Activated T-cell treated with anti-CD3 and anti-CD28 coated beads, Interleukin-2, amount 50 U/mL, for 4 hours (primary cell): ENCODE measurements around the gene EPHB2. TPM values are rescaled to one million over a fixed set of nuclear protein-coding genes. Genes with fewer than 3 reads are reported as not detected.
"Not testable (repeated sequence)": the region's sequence is repeated elsewhere in the genome, so short reads cannot be mapped to it uniquely, and the experiment has no call there.

Experiments used
- ATAC-seq, 2 donors: fragments of 200-7000 bp; cut with Tn5 transposase; one replicate each; pipeline ENCODE4 v1.10.0; 2021
- DNase-seq: peaks from one replicate; pipeline ENCODE4 v3.0.0-alpha.2; 2020
- H3K27me3 Mint-ChIP-seq: one replicate; pipeline ENCODE4 v1.8.0; 2021; ENCODE audit warnings: low read depth, mixed read lengths
- H3K36me3 Mint-ChIP-seq: one replicate; pipeline ENCODE4 v1.8.0; 2022; ENCODE audit warnings: mixed read lengths; ENCODE audit not compliant: insufficient read depth
- H3K4me1 Mint-ChIP-seq: one replicate; pipeline ENCODE4 v1.8.0; 2021; ENCODE audit warnings: low read depth, mixed read lengths
- H3K4me3 Mint-ChIP-seq: one replicate; pipeline ENCODE4 v1.8.0; 2021; ENCODE audit warnings: mild to moderate bottlenecking, moderate library complexity, mixed read lengths
- H3K9me3 Mint-ChIP-seq: one replicate; pipeline ENCODE4 v1.8.0; 2021; ENCODE audit warnings: mixed read lengths
- total RNA-seq, 3 donors: library from RNA; stranded (reverse); gene quantifications; one replicate each; pipeline ENCODE4 v1.2.1, GENCODE V29; 2021

The EPHB2 gene
- total RNA-seq, 3 donors from 2014 or later = 0.15 to 0.68 (median 0.16) TPM

DNA sequence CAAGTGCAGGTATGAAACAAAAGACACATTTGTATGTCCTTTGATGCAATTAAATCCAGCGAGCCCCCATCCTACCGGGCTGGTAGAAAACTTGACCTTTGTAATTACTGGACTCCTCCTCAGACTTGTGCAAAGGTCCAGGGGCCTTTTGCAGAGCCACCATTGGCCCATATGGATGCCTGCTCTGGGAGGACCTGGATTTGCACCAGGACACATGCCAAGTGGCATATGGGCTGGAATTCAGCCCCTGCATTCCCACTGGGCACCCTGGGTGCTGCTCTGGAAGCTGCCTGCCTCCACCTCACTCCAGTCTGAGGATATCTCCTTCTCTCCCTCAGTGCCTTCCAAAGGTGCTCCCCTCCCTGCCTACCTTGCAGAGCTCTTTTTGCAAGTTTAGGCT is 226.0 kb downstream of the EPHB2 start:
- H3K4me1 Mint-ChIP-seq = no peaks in the 10 kb centered on the region
- peaks cover 12% of the 10 kb centered on the region for H3K9me3 Mint-ChIP-seq
- H3K27me3 Mint-ChIP-seq = peaks cover 14% of the 10 kb centered on the region
- H3K36me3 Mint-ChIP-seq = no peaks in the 10 kb centered on the region
- no peak for DNase-seq
- no peak for ATAC-seq
- H3K4me3 Mint-ChIP-seq = no peak overlapping the region

DNA sequence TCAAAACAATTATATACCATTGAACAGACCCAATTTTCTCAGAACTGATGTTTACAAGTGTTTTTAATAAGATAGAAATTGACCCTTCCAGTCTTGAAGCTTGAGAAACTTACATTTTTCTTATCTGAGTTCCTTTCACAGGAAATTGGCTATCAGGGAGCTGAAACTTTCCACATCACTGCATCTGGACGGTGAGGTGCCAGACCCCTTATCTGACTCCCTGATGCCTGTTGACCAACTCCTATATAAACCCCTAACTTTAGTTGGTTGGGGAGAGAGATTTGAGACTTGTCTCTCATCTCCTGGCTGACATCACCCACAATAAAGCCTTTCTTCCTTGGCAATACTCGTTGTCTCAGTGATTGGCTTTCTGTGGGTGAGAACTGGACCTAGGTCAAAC is 230.6 kb downstream of the EPHB2 start:
- Mint-ChIP-seq H3K36me3 (no peaks in the 10 kb centered on the region), H3K9me3 (peaks cover 12% of the 10 kb centered on the region), H3K4me3 (no peak overlapping the region), H3K27me3 (peaks cover 20% of the 10 kb centered on the region), H3K4me1 (no peaks in the 10 kb centered on the region)
- no peak for DNase-seq
- ATAC-seq = no peak

DNA sequence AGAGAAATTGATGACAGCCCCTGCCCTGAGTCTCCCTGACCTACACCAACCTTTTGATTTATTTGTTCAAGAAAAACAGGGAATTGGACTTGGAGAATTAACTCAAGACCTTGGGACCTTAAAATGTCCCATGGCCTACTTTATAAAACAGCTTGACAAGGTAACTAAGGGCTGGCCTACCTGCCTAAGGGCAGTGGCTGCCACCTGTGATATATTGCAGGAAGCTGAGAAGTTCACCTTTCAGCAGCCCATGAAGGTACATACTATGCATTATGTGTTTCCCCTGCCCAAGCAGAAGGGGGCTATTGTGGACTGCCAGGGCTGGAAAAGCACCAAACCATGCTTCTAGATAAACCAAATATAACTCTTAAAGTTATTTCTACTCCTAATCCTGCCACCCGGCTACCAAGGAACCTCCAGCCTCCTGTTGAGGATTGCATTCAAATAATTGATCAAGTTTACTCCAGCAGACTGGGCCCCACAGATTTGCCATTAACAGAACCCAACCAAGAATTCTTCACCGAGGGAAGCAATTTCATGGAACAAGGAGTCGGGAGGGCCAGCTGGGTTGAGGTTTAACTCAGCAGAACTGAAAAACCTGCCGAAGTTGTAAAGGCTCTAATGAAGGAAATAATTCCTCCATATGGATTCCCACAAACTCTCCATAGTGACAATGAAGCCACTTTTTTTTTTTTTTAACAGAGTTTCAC is 233.9 kb downstream of the EPHB2 start:
- peaks cover 12% of the 10 kb centered on the region for H3K9me3 Mint-ChIP-seq
- no peak for DNase-seq
- peaks cover 31% of the 10 kb centered on the region for H3K27me3 Mint-ChIP-seq
- no peaks in the 10 kb centered on the region for H3K36me3 Mint-ChIP-seq
- H3K4me1 Mint-ChIP-seq = no peaks in the 10 kb centered on the region
- ATAC-seq = no peak
- H3K4me3 Mint-ChIP-seq = no peak overlapping the region

DNA sequence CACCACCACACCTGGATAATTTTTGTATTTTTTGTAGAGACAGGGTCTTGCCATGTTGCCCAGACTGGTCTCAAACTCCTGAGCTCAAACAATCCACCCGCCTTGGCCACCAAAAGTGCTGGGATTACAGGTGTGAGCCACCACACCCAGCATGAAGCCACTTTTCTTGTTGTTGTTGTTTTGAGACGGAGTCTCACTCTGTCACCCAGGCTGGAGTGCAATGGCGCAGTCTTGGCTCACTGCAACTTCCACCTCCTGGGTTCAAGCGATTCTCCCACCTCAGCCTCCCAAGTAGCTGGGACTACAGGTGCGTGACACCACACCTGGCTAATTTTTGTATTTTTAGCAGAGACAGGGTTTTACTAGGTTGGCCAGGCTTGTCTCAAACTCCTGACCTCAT is 234.5 kb downstream of the EPHB2 start:
- not testable (repeated sequence) for H3K4me1 Mint-ChIP-seq, ATAC-seq, DNase-seq, H3K4me3 Mint-ChIP-seq, H3K36me3 Mint-ChIP-seq
- Mint-ChIP-seq H3K27me3 (peaks cover 32% of the 10 kb centered on the region), H3K9me3 (peaks cover 12% of the 10 kb centered on the region)

DNA sequence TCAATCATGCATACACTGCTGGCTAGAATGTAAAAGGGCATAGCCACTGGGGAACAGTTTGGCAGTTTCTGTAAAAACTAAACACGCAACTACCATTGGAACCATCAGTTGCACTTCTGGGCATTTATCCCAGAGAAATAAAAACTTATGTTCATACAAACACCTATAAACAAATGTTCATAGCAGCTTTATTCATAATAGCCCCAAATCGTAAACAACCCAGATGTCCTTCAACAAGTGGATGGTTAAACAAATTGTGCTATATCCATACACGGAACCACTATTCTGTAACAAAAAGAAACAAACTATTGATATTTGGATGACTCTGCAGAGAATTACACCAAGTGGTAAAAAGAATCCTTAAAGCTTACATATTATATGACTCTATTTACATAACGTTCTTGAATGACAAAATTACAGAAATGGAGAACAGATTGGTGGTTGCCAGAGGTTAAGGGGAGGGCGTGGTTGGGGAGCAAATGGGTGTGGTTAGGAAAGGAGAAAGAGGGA is 239.2 kb downstream of the EPHB2 start:
- DNase-seq (no peak), ATAC-seq (no peak)
- H3K27me3 Mint-ChIP-seq = peaks cover 49% of the 10 kb centered on the region
- no peaks in the 10 kb centered on the region for H3K4me1 Mint-ChIP-seq
- H3K4me3 Mint-ChIP-seq = no peak overlapping the region
- no peaks in the 10 kb centered on the region for H3K36me3 Mint-ChIP-seq
- H3K9me3 Mint-ChIP-seq = no peaks in the 10 kb centered on the region

DNA sequence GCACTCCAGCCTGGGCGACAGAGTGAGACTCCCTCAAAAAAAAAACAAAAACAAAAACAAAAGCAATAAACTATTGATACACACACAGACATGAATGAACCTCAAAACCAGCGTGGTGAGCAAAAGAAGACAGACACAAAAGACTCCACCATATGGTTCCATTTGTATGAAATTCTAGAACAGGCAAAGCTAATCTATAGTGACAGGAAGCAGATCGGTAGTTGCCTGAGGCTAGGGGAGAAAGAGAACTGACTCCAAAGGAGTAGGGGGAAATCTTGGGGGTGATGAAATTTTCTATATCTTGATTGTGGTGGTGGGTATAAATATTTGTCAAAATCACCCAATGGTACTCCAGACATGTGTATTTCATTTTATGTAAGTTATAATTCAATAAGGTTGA is 241.2 kb downstream of the EPHB2 start:
- no peaks in the 10 kb centered on the region for H3K36me3 Mint-ChIP-seq
- peaks cover 45% of the 10 kb centered on the region for H3K27me3 Mint-ChIP-seq
- DNase-seq (no peak), ATAC-seq (no peak)
- no peaks in the 10 kb centered on the region for H3K4me1 Mint-ChIP-seq
- H3K9me3 Mint-ChIP-seq = no peaks in the 10 kb centered on the region
- H3K4me3 Mint-ChIP-seq = no peak overlapping the region

DNA sequence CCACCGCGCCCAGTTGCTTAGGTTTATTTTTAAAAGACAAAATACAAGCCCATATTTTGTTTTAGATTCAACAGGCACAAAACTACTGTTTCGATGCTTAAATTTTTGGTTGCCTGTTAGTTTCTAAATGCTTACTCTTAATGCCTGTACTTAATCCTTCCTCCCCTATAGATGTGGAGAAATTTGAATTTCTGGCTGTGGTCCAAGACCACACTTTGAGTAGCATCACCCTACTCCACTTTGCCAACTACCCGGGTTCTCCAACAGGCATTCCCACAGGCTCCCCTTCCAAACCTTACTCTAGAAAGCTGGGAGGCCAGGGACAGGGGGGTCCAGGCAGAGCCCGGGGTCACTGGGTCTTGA is 242.0 kb downstream of the EPHB2 start:
- no peaks in the 10 kb centered on the region for H3K4me1 Mint-ChIP-seq
- H3K27me3 Mint-ChIP-seq = peaks cover 45% of the 10 kb centered on the region
- H3K4me3 Mint-ChIP-seq = no peak overlapping the region
- no peaks in the 10 kb centered on the region for H3K36me3 Mint-ChIP-seq
- no peak for DNase-seq
- ATAC-seq = no peak
- no peaks in the 10 kb centered on the region for H3K9me3 Mint-ChIP-seq

DNA sequence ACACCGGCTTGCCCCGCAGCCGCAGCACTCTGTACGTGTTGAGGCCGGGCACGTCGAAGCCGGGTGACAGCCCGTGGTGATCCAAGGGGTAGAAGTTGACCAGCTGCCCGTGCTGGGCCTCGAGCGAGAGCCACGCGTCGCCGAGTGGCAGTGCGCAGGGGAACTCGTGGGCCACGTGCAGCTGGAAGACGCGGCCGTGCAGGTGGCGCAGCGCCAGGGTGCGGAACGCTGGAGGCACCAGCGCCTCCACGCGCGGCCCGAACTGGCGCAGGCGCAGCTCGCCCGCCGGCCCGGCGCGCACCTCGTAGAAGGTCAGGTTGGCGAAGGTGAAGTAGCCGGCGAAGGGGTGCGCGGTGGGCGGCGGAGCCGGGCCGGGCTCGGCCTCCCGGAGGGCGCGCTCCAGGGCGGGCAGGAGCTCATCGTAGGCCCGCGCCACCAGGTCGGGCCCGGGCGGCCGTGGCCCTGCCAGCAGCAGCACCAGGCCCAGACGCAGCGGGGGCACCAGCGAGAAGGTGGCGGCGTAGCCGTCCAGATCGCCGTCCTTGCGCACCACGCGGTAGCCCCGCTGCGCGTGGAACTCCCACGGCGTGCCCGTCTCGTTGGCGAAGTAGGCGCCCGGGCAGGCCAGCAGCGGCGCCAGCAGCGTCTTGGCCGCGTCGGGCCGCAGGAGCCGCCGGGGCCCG is 242.6 kb downstream of the EPHB2 start:
- DNase-seq = no peak
- Mint-ChIP-seq H3K4me3 (no peak overlapping the region), H3K9me3 (no peaks in the 10 kb centered on the region), H3K36me3 (no peaks in the 10 kb centered on the region), H3K4me1 (no peaks in the 10 kb centered on the region), H3K27me3 (peaks cover 43% of the 10 kb centered on the region)
- ATAC-seq = no peak

DNA sequence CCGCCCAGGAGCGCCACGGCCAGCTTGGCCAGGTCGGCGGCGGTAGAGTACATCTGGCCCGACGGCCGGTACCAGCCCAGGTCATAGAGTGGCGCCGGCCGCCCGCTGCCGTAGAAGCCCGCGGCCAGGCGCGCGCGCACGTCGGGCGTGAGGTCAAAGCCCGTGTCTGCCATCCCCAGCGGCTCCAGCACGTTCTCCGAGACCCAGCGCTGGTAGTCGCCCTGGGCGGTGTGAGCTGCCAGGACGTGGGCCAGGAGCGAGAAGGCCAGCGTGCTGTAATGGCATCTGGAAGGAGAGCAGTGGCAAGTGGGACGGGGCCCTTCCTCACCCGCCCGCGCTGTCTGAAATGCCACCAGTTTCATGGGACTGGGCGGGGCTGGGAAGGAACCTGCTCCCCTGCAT is 243.1 kb downstream of the EPHB2 start:
- Mint-ChIP-seq H3K4me1 (no peaks in the 10 kb centered on the region), H3K9me3 (no peaks in the 10 kb centered on the region), H3K36me3 (no peaks in the 10 kb centered on the region), H3K27me3 (peaks cover 41% of the 10 kb centered on the region), H3K4me3 (no peak overlapping the region)
- DNase-seq (no peak), ATAC-seq (no peak)

DNA sequence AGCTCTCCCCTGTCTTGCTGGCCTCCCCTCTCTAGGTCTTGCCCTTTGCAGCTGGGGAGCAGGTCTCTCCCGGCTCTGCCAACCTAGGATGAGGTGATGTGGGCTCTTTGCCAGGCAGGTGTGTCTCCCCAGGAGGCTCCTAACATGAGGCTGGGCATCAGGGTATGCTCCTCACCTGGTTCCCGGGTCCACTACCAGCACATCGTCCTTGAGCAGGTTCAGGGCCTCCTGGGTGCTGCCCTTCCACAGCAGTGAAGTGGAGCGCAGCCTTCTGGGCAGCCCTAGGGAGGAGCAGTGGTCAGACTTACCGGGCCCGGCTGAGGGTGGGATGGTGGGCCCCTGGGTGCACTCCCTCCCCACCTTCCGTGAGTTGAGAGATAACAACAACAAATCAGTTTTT is 244.5 kb downstream of the EPHB2 start:
- H3K36me3 Mint-ChIP-seq = no peaks in the 10 kb centered on the region
- H3K4me3 Mint-ChIP-seq = no peak overlapping the region
- no peaks in the 10 kb centered on the region for H3K4me1 Mint-ChIP-seq
- ATAC-seq (no peak), DNase-seq (no peak)
- no peaks in the 10 kb centered on the region for H3K9me3 Mint-ChIP-seq
- peaks cover 34% of the 10 kb centered on the region for H3K27me3 Mint-ChIP-seq

DNA sequence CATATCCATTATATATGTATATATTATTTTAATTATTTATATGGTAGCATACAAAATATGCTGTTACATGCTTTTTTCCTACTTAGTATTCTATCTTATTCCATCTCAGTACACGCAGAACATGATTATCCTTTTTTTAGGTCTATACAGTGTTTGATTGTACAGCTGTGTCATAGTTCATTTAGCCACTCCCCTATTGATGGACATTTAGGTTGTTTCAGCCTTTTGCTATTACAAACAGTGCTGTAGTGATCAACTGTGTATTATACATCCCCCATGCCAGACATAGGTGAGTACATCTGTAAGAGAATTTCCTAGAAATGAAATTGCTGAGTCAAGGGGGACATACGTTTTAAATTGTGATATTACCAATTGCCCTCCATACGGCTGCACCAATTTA is 246.4 kb downstream of the EPHB2 start:
- Mint-ChIP-seq H3K27me3 (peaks cover 20% of the 10 kb centered on the region), H3K36me3 (no peaks in the 10 kb centered on the region), H3K4me3 (no peak overlapping the region), H3K4me1 (no peaks in the 10 kb centered on the region), H3K9me3 (no peaks in the 10 kb centered on the region)
- DNase-seq (no peak), ATAC-seq (no peak)

DNA sequence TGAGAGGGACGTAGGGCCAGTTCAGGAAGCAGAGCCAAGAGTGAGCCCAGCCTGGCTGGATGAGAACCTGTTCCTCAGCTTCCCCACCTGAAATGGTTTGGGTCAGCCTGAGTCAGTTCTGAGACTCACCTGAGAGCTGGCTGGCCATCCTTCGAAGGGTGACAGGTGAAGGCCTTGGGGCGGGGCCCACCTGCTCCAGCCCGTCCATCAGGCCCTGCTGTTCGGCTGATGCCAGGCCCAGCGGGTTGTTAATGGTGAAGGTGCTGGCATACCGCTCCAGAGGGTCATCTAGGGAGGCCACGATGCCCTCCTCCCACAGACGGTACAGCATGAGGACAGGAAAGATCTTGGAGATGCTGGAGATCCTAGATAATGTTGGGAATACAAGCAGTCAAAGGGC is 247.9 kb downstream of the EPHB2 start:
- no peaks in the 10 kb centered on the region for H3K36me3 Mint-ChIP-seq
- H3K27me3 Mint-ChIP-seq = peaks cover 13% of the 10 kb centered on the region
- no peak for ATAC-seq
- H3K4me3 Mint-ChIP-seq = no peak overlapping the region
- DNase-seq = no peak
- H3K9me3 Mint-ChIP-seq = no peaks in the 10 kb centered on the region
- no peaks in the 10 kb centered on the region for H3K4me1 Mint-ChIP-seq

DNA sequence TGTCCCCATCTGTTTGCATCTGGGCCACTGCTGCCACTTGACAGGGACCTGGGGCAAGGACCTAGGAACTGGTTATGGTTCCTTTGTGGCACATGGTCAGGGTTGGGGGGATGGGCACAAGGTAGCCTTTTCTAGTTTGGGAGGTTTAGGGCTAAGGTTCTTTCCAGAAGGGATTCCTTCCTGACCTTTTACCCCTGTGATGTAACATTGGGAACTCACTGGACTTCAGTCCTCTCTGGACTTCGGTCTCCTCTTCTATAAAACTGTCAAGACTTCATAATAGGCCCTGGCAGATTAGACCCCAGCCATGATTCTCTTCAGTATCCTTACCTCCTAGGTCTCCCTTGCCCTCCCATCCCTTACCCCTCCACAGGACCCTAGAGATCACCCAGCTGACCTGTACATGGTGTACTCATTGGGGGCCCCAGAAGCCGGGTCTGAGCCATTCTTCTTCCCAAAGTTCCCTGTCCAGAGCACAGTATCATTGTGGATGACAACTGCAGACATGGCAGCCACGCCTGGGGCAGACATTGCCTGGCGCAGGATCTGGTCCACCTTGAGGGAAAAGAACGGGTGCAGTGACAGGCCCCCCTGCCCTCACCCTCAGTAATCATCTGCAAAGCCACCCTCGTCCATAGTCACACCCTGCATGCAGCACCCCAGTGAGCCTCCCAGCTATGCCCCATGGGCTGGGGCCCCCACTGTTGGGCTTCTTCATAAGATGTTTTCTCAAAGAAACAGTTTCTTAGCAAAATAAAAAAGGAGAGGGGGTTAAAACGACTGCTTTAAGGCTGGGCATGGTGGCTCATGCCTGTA is 249.1 kb downstream of the EPHB2 start:
- H3K4me1 Mint-ChIP-seq = no peaks in the 10 kb centered on the region
- ATAC-seq = no peak
- no peak overlapping the region for H3K4me3 Mint-ChIP-seq
- H3K27me3 Mint-ChIP-seq = peaks cover 4% of the 10 kb centered on the region
- no peaks in the 10 kb centered on the region for H3K9me3 Mint-ChIP-seq
- H3K36me3 Mint-ChIP-seq = no peaks in the 10 kb centered on the region
- DNase-seq = no peak

DNA sequence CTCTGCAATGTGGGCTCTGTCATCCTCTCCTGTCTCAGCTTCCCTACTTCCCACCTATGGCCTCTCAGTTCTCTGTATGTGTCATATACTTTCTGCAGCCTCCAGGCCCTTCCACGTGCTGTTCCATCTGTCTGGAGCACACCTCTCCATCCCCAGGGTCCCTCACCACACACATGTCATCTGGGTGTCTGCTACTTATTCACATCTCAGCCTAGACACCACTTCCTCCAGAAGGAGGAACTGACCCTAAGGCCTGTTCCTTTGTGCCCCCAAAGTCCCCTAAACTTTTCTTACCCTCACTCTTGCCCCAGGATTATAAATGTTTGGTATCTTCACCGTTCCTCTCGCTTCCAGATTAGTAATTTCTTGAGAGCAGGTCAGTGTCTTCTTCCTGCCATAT is 251.9 kb downstream of the EPHB2 start:
- H3K9me3 Mint-ChIP-seq = peaks cover 11% of the 10 kb centered on the region
- no peak overlapping the region for H3K4me3 Mint-ChIP-seq
- peaks cover 9% of the 10 kb centered on the region for H3K27me3 Mint-ChIP-seq
- no peaks in the 10 kb centered on the region for H3K4me1 Mint-ChIP-seq
- H3K36me3 Mint-ChIP-seq = no peaks in the 10 kb centered on the region
- no peak for ATAC-seq
- no peak for DNase-seq
